GM21576 (cell line): Measurements from ENCODE around the gene RNASEH2B.

Source experiments
- ATAC-seq: cut with Tn5 transposase; IDR thresholded peaks from one replicate; pipeline ENCODE4 v1.9.1; 2021; ENCODE audit warnings: mild to moderate bottlenecking, moderate library complexity; ENCODE audit not compliant: unreplicated experiment

Gene RNASEH2B

GRCh38 chr13:50934735-50935435, 25.3 kb downstream of the RNASEH2B start:
- no peak for ATAC-seq

- no peak for ATAC-seq
Observed at GRCh38 chr13:50936679-50937078, 27.1 kb downstream of the RNASEH2B start.

- no peak for ATAC-seq
Observed at GRCh38 chr13:50940509-50940908, 30.9 kb downstream of the RNASEH2B start.

GRCh38 chr13:50941146-50941545, 31.6 kb downstream of the RNASEH2B start:
- no peak for ATAC-seq

GRCh38 chr13:50942630-50943311, 33.2 kb downstream of the RNASEH2B start:
- ATAC-seq, result no peak

GRCh38 chr13:50945669-50946068, 36.1 kb downstream of the RNASEH2B start:
- ATAC-seq, result no peak

- ATAC-seq, result no peak
Observed at GRCh38 chr13:50948601-50949000, 39.0 kb downstream of the RNASEH2B start.

- ATAC-seq, result no peak
Observed at GRCh38 chr13:50950849-50951248, 41.3 kb downstream of the RNASEH2B start.

- ATAC-seq, result no peak
Observed at GRCh38 chr13:50951366-50951765, 41.8 kb downstream of the RNASEH2B start.

GRCh38 chr13:50955241-50955640, 45.6 kb downstream of the RNASEH2B start:
- no peak for ATAC-seq

GRCh38 chr13:50955798-50956197, 46.2 kb downstream of the RNASEH2B start:
- ATAC-seq, result no peak

GRCh38 chr13:50957620-50958019, 48.0 kb downstream of the RNASEH2B start:
- ATAC-seq, result no peak

GRCh38 chr13:50969691-50970090, 60.1 kb downstream of the RNASEH2B start:
- no peak for ATAC-seq

- no peak for ATAC-seq
Observed at GRCh38 chr13:50970956-50971355, 61.4 kb downstream of the RNASEH2B start.

GRCh38 chr13:50974268-50974667, 64.7 kb downstream of the RNASEH2B start:
- ATAC-seq, result no peak

- ATAC-seq, result no peak
Observed at GRCh38 chr13:50979187-50979586, 69.6 kb downstream of the RNASEH2B start.

- ATAC-seq, result no peak
Observed at GRCh38 chr13:50981686-50982085, 72.1 kb downstream of the RNASEH2B start.

- no peak for ATAC-seq
Observed at GRCh38 chr13:50989476-50989875, 79.9 kb downstream of the RNASEH2B start.

- no peak for ATAC-seq
Observed at GRCh38 chr13:50990065-50990817, 80.7 kb downstream of the RNASEH2B start.

GRCh38 chr13:50990818-50991506, 81.4 kb downstream of the RNASEH2B start:
- ATAC-seq, result no peak
